AG09309 (cell line): ENCODE measurements around the gene PTH1R.

Experiments used
- DNase-seq: peaks from one replicate; pipeline ENCODE4 v3.0.0-alpha.2; 2010; ENCODE audit warnings: low read depth
- H3K4me3 ChIP-seq: 2 replicates; pipeline ENCODE4 v1.5.1; 2011; ENCODE audit warnings: mild to moderate bottlenecking, low read depth, low read length, moderate library complexity; ENCODE audit not compliant: control insufficient read depth
- CTCF ChIP-seq: IDR thresholded peaks from 2 replicates; pipeline ENCODE4 v1.5.1; 2011; ENCODE audit warnings: mild to moderate bottlenecking, low read depth, low read length, inconsistent platforms; ENCODE audit not compliant: insufficient read depth, control insufficient read depth; ENCODE audit errors: missing control alignments

The PTH1R gene

GRCh38 chr3:46947981-46948791 lies 70.7 kb downstream of the PTH1R start:
- no peak for TF ChIP-seq CTCF
- no peak overlapping the region for H3K4me3 ChIP-seq
- no peak for DNase-seq

GRCh38 chr3:46948830-46949671 lies 71.5 kb downstream of the PTH1R start:
- no peak overlapping the region for H3K4me3 ChIP-seq
- DNase-seq = no peak
- TF ChIP-seq CTCF = no peak

- H3K4me3 ChIP-seq = no peak overlapping the region
- no peak for DNase-seq
- TF ChIP-seq CTCF = no peak
These were observed 72.7 kb downstream of the PTH1R start for GRCh38 chr3:46950177-46950576.

GRCh38 chr3:46950650-46951241 lies 73.2 kb downstream of the PTH1R start:
- TF ChIP-seq CTCF = no peak
- H3K4me3 ChIP-seq = no peak overlapping the region
- no peak for DNase-seq

- no peak for TF ChIP-seq CTCF
- DNase-seq = no peak
- H3K4me3 ChIP-seq = no peak overlapping the region
These were observed 75.3 kb downstream of the PTH1R start for GRCh38 chr3:46952813-46953212.
